NCI-H2196 treated with DMSO at 0.1 percent for 48 hours (cell line): Measurements from ENCODE around the gene CACNG7.

Experiments
- DNase-seq: peaks from one replicate; lab custom pipeline; 2025; ENCODE audit not compliant: unreplicated experiment; lab: John Stamatoyannopoulos, UW

CACNG7 gene

GRCh38 chr19:53878776-53879139 lies 30.3 kb upstream of the CACNG7 start:
- DNase-seq = no peak

GRCh38 chr19:53879140-53880081 lies 29.7 kb upstream of the CACNG7 start:
- DNase-seq = peak; percentile 40

- no peak for DNase-seq
Observed at GRCh38 chr19:53880711-53881481, 28.2 kb upstream of the CACNG7 start.

GRCh38 chr19:53881482-53882390 lies 27.3 kb upstream of the CACNG7 start, which contains the start of gene PRKCG:
TSS of gene PRKCG (plus strand) at chr19:53882197. CDS start at chr19:53882495, 298 bp downstream.
- DNase-seq = peak; percentile 24

- no peak for DNase-seq
Observed at GRCh38 chr19:53882391-53883050, 26.6 kb upstream of the CACNG7 start.

- no peak for DNase-seq
Observed at GRCh38 chr19:53883231-53883661, 25.8 kb upstream of the CACNG7 start.

- DNase-seq = no peak
Observed at GRCh38 chr19:53883741-53884140, 25.3 kb upstream of the CACNG7 start.

GRCh38 chr19:53884256-53884655 lies 24.8 kb upstream of the CACNG7 start:
- DNase-seq = no peak

GRCh38 chr19:53885036-53885435 lies 24.0 kb upstream of the CACNG7 start:
- DNase-seq = no peak

- no peak for DNase-seq
Observed at GRCh38 chr19:53892301-53892980, 16.6 kb upstream of the CACNG7 start.

GRCh38 chr19:53892981-53893325 lies 16.1 kb upstream of the CACNG7 start:
- DNase-seq = no peak

- no peak for DNase-seq
Observed at GRCh38 chr19:53894707-53895106, 14.4 kb upstream of the CACNG7 start.

GRCh38 chr19:53896682-53897081 lies 12.4 kb upstream of the CACNG7 start:
- no peak for DNase-seq

GRCh38 chr19:53897459-53897858 lies 11.6 kb upstream of the CACNG7 start:
- DNase-seq = no peak

- no peak for DNase-seq
Observed at GRCh38 chr19:53898166-53898565, 10.9 kb upstream of the CACNG7 start.

GRCh38 chr19:53898636-53899341 lies 10.3 kb upstream of the CACNG7 start:
- DNase-seq = no peak

- DNase-seq = no peak
Observed at GRCh38 chr19:53900191-53900860, 8.8 kb upstream of the CACNG7 start.

- DNase-seq = no peak
Observed at GRCh38 chr19:53903055-53903680, 5.9 kb upstream of the CACNG7 start.
